Ovary (tissue), 3 donors: Measurements from ENCODE around the gene SIL1.

Experiments used
- CTCF ChIP-seq, 3 donors: fragments of 450-650 bp in 2 of 3; fragments of 200-600 bp in 1 of 3; IDR thresholded peaks; one replicate each; pipeline versions ENCODE4 v1.5.1 to v1.8.0; 2016 to 2022; ENCODE audit warnings: antibody characterized with exemption in 3 of 3, mild to moderate bottlenecking in 1 of 3
- EP300 ChIP-seq: sonication (generic); formaldehyde crosslinking; IDR thresholded peaks from one replicate; pipeline ENCODE4 v1.6.1; 2017; ENCODE audit warnings: antibody characterized with exemption
- donor health status: DM: no; HTN: no; CAD: no.

GRCh38 chr5:138911441-138911840 is 286.7 kb downstream of the SIL1 start:
- TF ChIP-seq CTCF (IDR thresholded peaks at IDR 0.05) (no peak), EP300 (no peak)
